ENCODE data around the gene FBXL13. TPM values are rescaled to one million over a fixed set of nuclear protein-coding genes. Genes with fewer than 3 reads are reported as not detected.
A peak's percentile ranks its signal among the peaks of the same experiment; 100 is the strongest.

FBXL13 gene
- polyA plus RNA-seq, 10 donors: 0.34 to 1.3 (median 0.47) TPM

GRCh38 chr7:102896585-102896984 is 178.0 kb downstream of the FBXL13 start:
- DNase-seq: no peak

GRCh38 chr7:102895602-102896001 is 179.0 kb downstream of the FBXL13 start:
- DNase-seq: peak in 1 of 3 donors; percentile 55

- no peak for DNase-seq
Observed at GRCh38 chr7:102892631-102893278, 181.8 kb downstream of the FBXL13 start.

GRCh38 chr7:102891693-102892261 is 182.8 kb downstream of the FBXL13 start:
- DNase-seq: peak in 2 of 3 donors; percentile 70 to 79

GRCh38 chr7:102890971-102891692 is 183.5 kb downstream of the FBXL13 start:
- DNase-seq: no peak

GRCh38 chr7:102890292-102890970 is 184.2 kb downstream of the FBXL13 start:
- peak in 2 of 3 donors; percentile 73 for DNase-seq

GRCh38 chr7:102889851-102890250 is 184.7 kb downstream of the FBXL13 start:
- peak in 1 of 3 donors; percentile 44 for DNase-seq

- DNase-seq: no peak
Observed at GRCh38 chr7:102888561-102889233, 185.9 kb downstream of the FBXL13 start.

GRCh38 chr7:102883098-102883860 is 191.3 kb downstream of the FBXL13 start:
- no peak for DNase-seq

- DNase-seq: peak in 1 of 3 donors; percentile 96
Observed at GRCh38 chr7:102875700-102876295, 198.8 kb downstream of the FBXL13 start.

- DNase-seq: no peak
Observed at GRCh38 chr7:102874966-102875365, 199.6 kb downstream of the FBXL13 start.

GRCh38 chr7:102874166-102874829 is 200.3 kb downstream of the FBXL13 start:
- DNase-seq: peak in 1 of 3 donors; percentile 75

GRCh38 chr7:102873470-102874165 is 201.0 kb downstream of the FBXL13 start:
- DNase-seq: no peak

- DNase-seq: peak in 1 of 3 donors; percentile 92
Observed at GRCh38 chr7:102872460-102872859, 202.1 kb downstream of the FBXL13 start.

- DNase-seq: no peak
Observed at GRCh38 chr7:102869195-102869594, 205.4 kb downstream of the FBXL13 start.

GRCh38 chr7:102866535-102867215 is 207.9 kb downstream of the FBXL13 start:
- DNase-seq: peak in 1 of 3 donors; percentile 65

- no peak for DNase-seq
Observed at GRCh38 chr7:102864958-102865357, 209.6 kb downstream of the FBXL13 start.

GRCh38 chr7:102860351-102860811 is 214.2 kb downstream of the FBXL13 start:
- DNase-seq: peak; percentile 77 to 90 (median 85)

GRCh38 chr7:102859799-102860125 is 214.8 kb downstream of the FBXL13 start:
- DNase-seq: no peak

All from muscle of back (tissue), 11 donors.